A673 (cell line): Measurements from ENCODE around the gene GPR157.

Experiments used
- EZH2 ChIP-seq: fragments of 200-600 bp; sonication (generic); IDR thresholded peaks from 2 replicates; pipeline ENCODE4 v1.6.1; 2017; ENCODE audit warnings: borderline replicate concordance, low read depth, mild to moderate bottlenecking, mixed read lengths, antibody characterized with exemption, low read length; ENCODE audit not compliant: poor library complexity, severe bottlenecking
- TF ChIP-seq, protein P1 (sequence below): fragments of 300-800, 200-600 bp; sonication (generic); conservative IDR thresholded peaks from 2 replicates; pipeline ENCODE4 v1.5.1; 2017; ENCODE audit warnings: low read depth, mild to moderate bottlenecking, antibody characterized with exemption, low read length, moderate library complexity, mixed read lengths

DNA sequence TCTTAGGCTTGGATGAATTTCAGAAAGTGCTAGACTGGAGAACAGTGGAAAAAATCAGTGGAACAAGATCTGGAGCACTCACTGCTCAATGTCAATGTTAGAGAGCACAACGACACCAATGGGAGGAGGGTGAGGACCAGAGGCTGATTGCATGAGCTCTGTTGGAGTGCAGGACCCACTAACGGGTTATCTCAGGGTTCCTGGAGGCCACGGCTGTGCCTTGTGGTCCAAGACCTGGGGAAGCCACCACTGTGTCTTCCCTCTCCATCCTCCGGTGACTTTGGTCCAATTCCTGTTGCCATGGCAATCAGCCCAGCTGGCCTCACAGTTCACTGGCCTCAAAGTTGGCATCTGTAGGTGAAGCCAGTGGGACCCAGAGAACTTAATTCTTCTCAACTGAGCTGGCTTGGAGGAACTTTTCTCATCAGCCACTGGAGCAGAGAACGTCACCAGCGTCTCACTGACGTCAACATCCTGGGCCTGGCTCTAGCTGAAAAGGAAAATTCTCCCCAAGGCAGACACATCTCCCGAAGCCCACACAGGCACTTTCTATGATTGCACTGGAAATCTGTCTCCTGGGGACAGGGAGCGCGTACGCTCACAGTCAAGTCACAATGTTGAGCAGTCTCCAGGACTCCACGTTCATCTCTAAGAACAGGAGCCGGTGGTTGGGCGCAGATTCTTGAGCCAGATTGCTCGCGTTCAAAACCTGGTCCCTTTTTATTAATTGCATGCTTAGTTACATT is 21.9 kb upstream of the GPR157 start:
- TF ChIP-seq, protein P1, sequence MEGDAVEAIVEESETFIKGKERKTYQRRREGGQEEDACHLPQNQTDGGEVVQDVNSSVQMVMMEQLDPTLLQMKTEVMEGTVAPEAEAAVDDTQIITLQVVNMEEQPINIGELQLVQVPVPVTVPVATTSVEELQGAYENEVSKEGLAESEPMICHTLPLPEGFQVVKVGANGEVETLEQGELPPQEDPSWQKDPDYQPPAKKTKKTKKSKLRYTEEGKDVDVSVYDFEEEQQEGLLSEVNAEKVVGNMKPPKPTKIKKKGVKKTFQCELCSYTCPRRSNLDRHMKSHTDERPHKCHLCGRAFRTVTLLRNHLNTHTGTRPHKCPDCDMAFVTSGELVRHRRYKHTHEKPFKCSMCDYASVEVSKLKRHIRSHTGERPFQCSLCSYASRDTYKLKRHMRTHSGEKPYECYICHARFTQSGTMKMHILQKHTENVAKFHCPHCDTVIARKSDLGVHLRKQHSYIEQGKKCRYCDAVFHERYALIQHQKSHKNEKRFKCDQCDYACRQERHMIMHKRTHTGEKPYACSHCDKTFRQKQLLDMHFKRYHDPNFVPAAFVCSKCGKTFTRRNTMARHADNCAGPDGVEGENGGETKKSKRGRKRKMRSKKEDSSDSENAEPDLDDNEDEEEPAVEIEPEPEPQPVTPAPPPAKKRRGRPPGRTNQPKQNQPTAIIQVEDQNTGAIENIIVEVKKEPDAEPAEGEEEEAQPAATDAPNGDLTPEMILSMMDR = no peak
- no peak for TF ChIP-seq EZH2
